Activated naive CD8-positive, alpha-beta T cell (primary cell): ENCODE measurements around the gene TNRC6B.
A peak's percentile ranks its signal among the peaks of the same experiment; 100 is the strongest.
"Not testable (repeated sequence)": the region's sequence is repeated elsewhere in the genome, so short reads cannot be mapped to it uniquely, and the experiment has no call there.

Experiments
- H3K27ac Mint-ChIP-seq: one replicate; pipeline ENCODE4 v1.8.0; 2021; ENCODE audit warnings: mixed read lengths
- H3K27me3 Mint-ChIP-seq: one replicate; pipeline ENCODE4 v1.8.0; 2021; ENCODE audit warnings: mixed read lengths
- H3K36me3 Mint-ChIP-seq: one replicate; pipeline ENCODE4 v1.8.0; 2021; ENCODE audit warnings: mixed read lengths
- H3K4me1 Mint-ChIP-seq: one replicate; pipeline ENCODE4 v1.8.0; 2021; ENCODE audit warnings: low read depth, mixed read lengths
- H3K4me3 Mint-ChIP-seq: one replicate; pipeline ENCODE4 v1.8.0; 2021; ENCODE audit warnings: mild to moderate bottlenecking, mixed read lengths
- H3K9me3 Mint-ChIP-seq: one replicate; pipeline ENCODE4 v1.8.0; 2021; ENCODE audit warnings: low read depth, mixed read lengths

TNRC6B gene

GRCh38 chr22:40368836-40369235, 191.1 kb downstream of the TNRC6B start:
- peaks cover 23% of the 10 kb centered on the region for H3K4me1 Mint-ChIP-seq
- peak overlapping the region; percentile 66 for H3K27ac Mint-ChIP-seq
- H3K36me3 Mint-ChIP-seq = peaks cover 10% of the 10 kb centered on the region
- H3K27me3 Mint-ChIP-seq = no peaks in the 10 kb centered on the region
- no peaks in the 10 kb centered on the region for H3K9me3 Mint-ChIP-seq
- H3K4me3 Mint-ChIP-seq = no peak overlapping the region

- H3K36me3 Mint-ChIP-seq = peaks cover 13% of the 10 kb centered on the region
- H3K27ac Mint-ChIP-seq = no peak overlapping the region
- no peaks in the 10 kb centered on the region for H3K27me3 Mint-ChIP-seq
- H3K9me3 Mint-ChIP-seq = no peaks in the 10 kb centered on the region
- H3K4me3 Mint-ChIP-seq = no peak overlapping the region
- H3K4me1 Mint-ChIP-seq = peaks cover 55% of the 10 kb centered on the region
Measured at GRCh38 chr22:40374567-40374966, 196.8 kb downstream of the TNRC6B start.

GRCh38 chr22:40376149-40376548, 198.4 kb downstream of the TNRC6B start:
- Mint-ChIP-seq H3K4me1 (peaks cover 56% of the 10 kb centered on the region), H3K27ac (no peak overlapping the region), H3K36me3 (peaks cover 13% of the 10 kb centered on the region), H3K9me3 (no peaks in the 10 kb centered on the region), H3K4me3 (no peak overlapping the region), H3K27me3 (no peaks in the 10 kb centered on the region)

GRCh38 chr22:40377931-40378330, 200.2 kb downstream of the TNRC6B start:
- no peaks in the 10 kb centered on the region for H3K27me3 Mint-ChIP-seq
- no peak overlapping the region for H3K4me3 Mint-ChIP-seq
- H3K27ac Mint-ChIP-seq = no peak overlapping the region
- no peaks in the 10 kb centered on the region for H3K9me3 Mint-ChIP-seq
- peaks cover 54% of the 10 kb centered on the region for H3K4me1 Mint-ChIP-seq
- peaks cover 10% of the 10 kb centered on the region for H3K36me3 Mint-ChIP-seq

GRCh38 chr22:40378448-40378847, 200.7 kb downstream of the TNRC6B start:
- H3K4me3 Mint-ChIP-seq, H3K27me3 Mint-ChIP-seq, H3K36me3 Mint-ChIP-seq, H3K27ac Mint-ChIP-seq, H3K9me3 Mint-ChIP-seq: not testable (repeated sequence)
- peaks cover 54% of the 10 kb centered on the region for H3K4me1 Mint-ChIP-seq

GRCh38 chr22:40381461-40381860, 203.7 kb downstream of the TNRC6B start:
- H3K36me3 Mint-ChIP-seq = peaks cover under 1% of the 10 kb centered on the region
- no peaks in the 10 kb centered on the region for H3K9me3 Mint-ChIP-seq
- H3K27me3 Mint-ChIP-seq = no peaks in the 10 kb centered on the region
- H3K4me1 Mint-ChIP-seq = peaks cover 60% of the 10 kb centered on the region
- no peak overlapping the region for H3K4me3 Mint-ChIP-seq
- no peak overlapping the region for H3K27ac Mint-ChIP-seq

- H3K36me3 Mint-ChIP-seq = peaks cover under 1% of the 10 kb centered on the region
- H3K9me3 Mint-ChIP-seq = no peaks in the 10 kb centered on the region
- peak overlapping the region; percentile 82 for H3K27ac Mint-ChIP-seq
- peaks cover 73% of the 10 kb centered on the region for H3K4me1 Mint-ChIP-seq
- no peaks in the 10 kb centered on the region for H3K27me3 Mint-ChIP-seq
- H3K4me3 Mint-ChIP-seq = peak overlapping the region; percentile 43
Measured at GRCh38 chr22:40383905-40384304, 206.2 kb downstream of the TNRC6B start.

- H3K4me3 Mint-ChIP-seq = peak overlapping the region; percentile 85
- no peaks in the 10 kb centered on the region for H3K27me3 Mint-ChIP-seq
- H3K9me3 Mint-ChIP-seq = no peaks in the 10 kb centered on the region
- peaks cover 2% of the 10 kb centered on the region for H3K36me3 Mint-ChIP-seq
- peak overlapping the region; percentile 89 for H3K27ac Mint-ChIP-seq
- peaks cover 69% of the 10 kb centered on the region for H3K4me1 Mint-ChIP-seq
Measured at GRCh38 chr22:40385036-40385782, 207.5 kb downstream of the TNRC6B start.
